Measurements from ENCODE around the gene KRTAP10-4.

DNA sequence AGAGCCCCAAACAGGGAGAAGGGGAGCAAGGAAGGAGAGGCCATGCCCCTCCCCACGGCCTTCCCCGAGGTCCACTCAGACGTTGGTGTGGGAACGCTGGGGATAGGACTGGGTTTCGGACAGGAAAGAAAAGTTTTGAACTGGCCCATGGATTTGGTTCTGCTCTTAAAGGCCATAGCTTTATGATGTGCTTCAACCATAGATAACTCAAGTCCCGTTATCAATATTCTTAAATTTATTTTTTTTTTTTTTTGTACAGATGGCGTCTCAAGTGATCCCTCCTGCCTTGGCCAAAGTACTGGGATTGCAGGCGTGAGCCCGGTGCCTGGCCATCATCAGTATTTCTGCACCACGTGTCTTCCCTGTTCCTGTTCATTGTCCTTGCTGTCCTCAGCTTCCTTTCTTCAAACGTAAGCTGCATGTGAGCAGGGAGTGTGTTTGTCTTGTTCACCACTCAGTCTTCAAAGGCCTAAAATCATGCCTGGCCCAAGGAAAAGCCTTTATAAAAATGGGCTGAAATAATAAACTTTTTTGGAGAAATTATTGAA lies 32.7 kb upstream of the KRTAP10-4 start:
- TF ChIP-seq POLR2A (IDR thresholded peaks at IDR 0.05; ENCODE audit: low read depth, low read length) = no peak
- no peak for TF ChIP-seq POLR2AphosphoS5 (IDR thresholded peaks at IDR 0.05; ENCODE audit: low read depth, low read length)

Measured in GM12891 (cell line).